Hematopoietic multipotent progenitor cell treated with erythropoietin and hydrocortisone succinate and interleukin-3 and kit ligand, for 6 days (in vitro differentiated cells): ENCODE results near the gene NEURL1B.

Experiments used
- DNase-seq: peaks from one replicate; pipeline ENCODE4 v3.0.0-alpha.2; 2015

The NEURL1B gene

GRCh38 chr5:172739375-172739774 lies 98.3 kb downstream of the NEURL1B start:
- no peak for DNase-seq

- no peak for DNase-seq
Observed at GRCh38 chr5:172740428-172741205, 99.6 kb downstream of the NEURL1B start.
